ENCODE results near the gene TMEM175. TPM values are rescaled to one million over a fixed set of nuclear protein-coding genes. Genes with fewer than 3 reads are reported as not detected.
"Not testable (repeated sequence)": the region's sequence is repeated elsewhere in the genome, so short reads cannot be mapped to it uniquely, and the experiment has no call there.

TMEM175 gene
- polyA plus RNA-seq, 3 donors from 2014 or later, result 13.9 to 41.6 (median 28.7) TPM

GRCh38 chr4:973431-974397 lies 41.5 kb downstream of the TMEM175 start, which contains the start of gene DGKQ:
DGKQ (minus strand) TSS chr4:973569; CDS start chr4:973482, 87 bp downstream.
- peaks cover 24 to 30% of the 10 kb centered on the region in 2 donors for H3K4me1 Mint-ChIP-seq
- H3K27me3 Mint-ChIP-seq (ENCODE audit: low read depth in 3 of 3), result peaks cover 11 to 17% (median 12%) of the 10 kb centered on the region in 3 donors
- H3K36me3 Mint-ChIP-seq, result no peaks in the 10 kb centered on the region
- peak within 1 kb of the TSS; percentile 43 to 77 (median 69) for H3K4me3 Mint-ChIP-seq
- peak within 1 kb of the TSS in 2 of 6 donors; percentile 24 to 34 for H3K27ac Mint-ChIP-seq
- H3K9me3 Mint-ChIP-seq, result no peaks in the 10 kb centered on the region
- DNase-seq, result peak; percentile 84 to 87 (median 86)

GRCh38 chr4:974668-975067 lies 42.4 kb downstream of the TMEM175 start:
- Mint-ChIP-seq H3K36me3 (no peaks in the 10 kb centered on the region), H3K9me3 (no peaks in the 10 kb centered on the region), H3K27me3 (ENCODE audit: low read depth in 3 of 3) (peaks cover 12 to 17% (median 12%) of the 10 kb centered on the region in 3 donors), H3K27ac (peak overlapping the region in 1 of 6 donors; percentile 49), H3K4me3 (peak overlapping the region in 2 of 5 donors; percentile 21 to 35), H3K4me1 (peaks cover 18 to 24% of the 10 kb centered on the region in 2 donors)
- DNase-seq, result no peak

GRCh38 chr4:976016-976415 lies 43.8 kb downstream of the TMEM175 start:
- not testable (repeated sequence) for H3K4me3 Mint-ChIP-seq; DNase-seq; H3K36me3 Mint-ChIP-seq; H3K27ac Mint-ChIP-seq; H3K9me3 Mint-ChIP-seq; H3K27me3 Mint-ChIP-seq (ENCODE audit: low read depth in 3 of 3)
- H3K4me1 Mint-ChIP-seq, result peaks cover 5 to 10% of the 10 kb centered on the region in 2 donors

- no peak overlapping the region for H3K4me3 Mint-ChIP-seq
- H3K27ac Mint-ChIP-seq, result no peak overlapping the region
- no peaks in the 10 kb centered on the region for H3K9me3 Mint-ChIP-seq
- H3K27me3 Mint-ChIP-seq (ENCODE audit: low read depth in 3 of 3), result peaks cover 0 to 4% (median 4%) of the 10 kb centered on the region in 3 donors
- DNase-seq, result no peak
- peaks cover 0 to 5% of the 10 kb centered on the region in 2 donors for H3K4me1 Mint-ChIP-seq
- no peaks in the 10 kb centered on the region for H3K36me3 Mint-ChIP-seq
Observed at GRCh38 chr4:978957-979701, 46.9 kb downstream of the TMEM175 start.

- DNase-seq, result no peak
- Mint-ChIP-seq H3K36me3 (no peaks in the 10 kb centered on the region), H3K27ac (no peak overlapping the region), H3K4me1 (peaks cover 22 to 23% of the 10 kb centered on the region in 2 donors), H3K4me3 (no peak overlapping the region), H3K27me3 (ENCODE audit: low read depth in 3 of 3) (peaks cover 0 to 4% (median 2%) of the 10 kb centered on the region in 3 donors), H3K9me3 (no peaks in the 10 kb centered on the region)
Observed at GRCh38 chr4:982291-982690, 50.0 kb downstream of the TMEM175 start.

- Mint-ChIP-seq H3K4me3 (no peak overlapping the region), H3K9me3 (no peaks in the 10 kb centered on the region), H3K27ac (peak overlapping the region in 1 of 6 donors; percentile 38), H3K4me1 (peaks cover 22 to 25% of the 10 kb centered on the region in 2 donors), H3K36me3 (no peaks in the 10 kb centered on the region), H3K27me3 (ENCODE audit: low read depth in 3 of 3) (peaks cover 0 to 4% (median 2%) of the 10 kb centered on the region in 3 donors)
- DNase-seq, result no peak
Observed at GRCh38 chr4:982814-983213, 50.6 kb downstream of the TMEM175 start.

- H3K4me1 Mint-ChIP-seq, result peaks cover 22 to 29% of the 10 kb centered on the region in 2 donors
- H3K9me3 Mint-ChIP-seq, result no peaks in the 10 kb centered on the region
- peak overlapping the region in 2 of 6 donors; percentile 26 to 50 for H3K27ac Mint-ChIP-seq
- peak overlapping the region in 4 of 5 donors; percentile 53 to 64 (median 56) for H3K4me3 Mint-ChIP-seq
- H3K36me3 Mint-ChIP-seq, result no peaks in the 10 kb centered on the region
- H3K27me3 Mint-ChIP-seq (ENCODE audit: low read depth in 3 of 3), result peaks cover 0 to 2% (median 2%) of the 10 kb centered on the region in 3 donors
- no peak for DNase-seq
Observed at GRCh38 chr4:984336-985054, 52.2 kb downstream of the TMEM175 start.

- Mint-ChIP-seq H3K27ac (peak overlapping the region in 4 of 6 donors; percentile 1 to 89 (median 38)), H3K4me3 (peak overlapping the region; percentile 32 to 91 (median 64)), H3K36me3 (no peaks in the 10 kb centered on the region), H3K4me1 (peaks cover 22 to 29% of the 10 kb centered on the region in 2 donors), H3K27me3 (ENCODE audit: low read depth in 3 of 3) (peaks cover 0 to 2% (median 2%) of the 10 kb centered on the region in 3 donors), H3K9me3 (no peaks in the 10 kb centered on the region)
- peak; percentile 45 to 49 (median 47) for DNase-seq
Observed at GRCh38 chr4:985123-985830, 53.0 kb downstream of the TMEM175 start.

- H3K36me3 Mint-ChIP-seq, result no peaks in the 10 kb centered on the region
- H3K27ac Mint-ChIP-seq, result peak overlapping the region; percentile 85 to 95 (median 89)
- peaks cover 22 to 29% of the 10 kb centered on the region in 2 donors for H3K4me1 Mint-ChIP-seq
- H3K27me3 Mint-ChIP-seq (ENCODE audit: low read depth in 3 of 3), result peaks cover 0 to 2% (median 2%) of the 10 kb centered on the region in 3 donors
- H3K9me3 Mint-ChIP-seq, result no peaks in the 10 kb centered on the region
- no peak for DNase-seq
- peak overlapping the region; percentile 88 to 96 (median 94) for H3K4me3 Mint-ChIP-seq
Observed at GRCh38 chr4:986428-986878, 54.2 kb downstream of the TMEM175 start.

- Mint-ChIP-seq H3K9me3 (no peaks in the 10 kb centered on the region), H3K4me1 (peaks cover 22 to 29% of the 10 kb centered on the region in 2 donors), H3K4me3 (peak within 1 kb of the TSS; percentile 88 to 96 (median 94)), H3K27me3 (ENCODE audit: low read depth in 3 of 3) (peaks cover 0 to 2% (median 2%) of the 10 kb centered on the region in 3 donors), H3K36me3 (no peaks in the 10 kb centered on the region), H3K27ac (peak within 1 kb of the TSS; percentile 85 to 95 (median 89))
- DNase-seq, result peak; percentile 84 to 86 (median 85)
Observed at GRCh38 chr4:986879-987623, 54.8 kb downstream of the TMEM175 start, which contains the start of gene IDUA. IDUA (plus strand) TSS chr4:987044; CDS start chr4:987085, 41 bp downstream.

- Mint-ChIP-seq H3K27me3 (ENCODE audit: low read depth in 3 of 3) (peaks cover 0 to 2% (median 0%) of the 10 kb centered on the region in 3 donors), H3K4me3 (peak overlapping the region; percentile 49 to 78 (median 67)), H3K9me3 (no peaks in the 10 kb centered on the region), H3K4me1 (peaks cover 22 to 29% of the 10 kb centered on the region in 2 donors), H3K27ac (peak overlapping the region in 2 of 6 donors; percentile 13 to 60), H3K36me3 (no peaks in the 10 kb centered on the region)
- no peak for DNase-seq
Observed at GRCh38 chr4:987624-988513, 55.6 kb downstream of the TMEM175 start.
